Vagina (tissue), 2 donors: ENCODE results near the gene MYO1E. TPM values are rescaled to one million over a fixed set of nuclear protein-coding genes. Genes with fewer than 3 reads are reported as not detected.

Experiments used
- DNase-seq, 2 donors: peaks; one replicate each; pipeline ENCODE4 v3.0.0-alpha.2; 2017; ENCODE audit errors: extremely low spot score in 2 of 2
- H3K27ac ChIP-seq: fragments of 200-600 bp; sonication (generic); one replicate; pipeline ENCODE4 v1.5.1; 2019
- H3K27me3 ChIP-seq: fragments of 200-600 bp; sonication (generic); one replicate; pipeline ENCODE4 v1.5.1; 2019
- H3K36me3 ChIP-seq, 2 donors: fragments of 200-600 bp; sonication (generic); one replicate each; pipeline ENCODE4 v1.5.1; 2017 to 2019
- H3K4me1 ChIP-seq: fragments of 200-600 bp; sonication (generic); one replicate; pipeline ENCODE4 v1.5.1; 2019
- H3K4me3 ChIP-seq, 2 donors: fragments of 200-600 bp; sonication (generic); 1 replicate in 1 of 2; 2 replicates in 1 of 2; pipeline ENCODE4 v1.5.1; 2016 to 2019
- H3K9me3 ChIP-seq: fragments of 200-600 bp; sonication (generic); one replicate; pipeline ENCODE4 v1.5.1; 2019
- POLR2A ChIP-seq, 2 donors: fragments of 450-650 bp; IDR thresholded peaks; one replicate each; pipeline ENCODE4 v1.6.1; 2017; ENCODE audit warnings: antibody characterized with exemption in 2 of 2, mild to moderate bottlenecking in 2 of 2, moderate library complexity in 2 of 2
- POLR2AphosphoS5 ChIP-seq, 2 donors: sonication (generic); formaldehyde crosslinking; IDR thresholded peaks; one replicate each; pipeline ENCODE4 v1.9.0; 2017; ENCODE audit warnings: antibody characterized with exemption in 2 of 2, mild to moderate bottlenecking in 2 of 2, low read depth in 1 of 2; ENCODE audit not compliant: insufficient read depth in 1 of 2
- intact Hi-C: fragments of 100-400 bp; cut with DNase I; formaldehyde crosslinking; loops from one replicate; pipeline ENCODE4 v1.15.1; 2023
- total RNA-seq: library from RNA; depleted of rRNA; stranded (reverse); fragments of >200 nt; gene quantifications from one replicate; pipeline ENCODE4 v1.2.3, GENCODE V29; 2016
- TF ChIP-seq, protein P1 (sequence below), 3 experiments: fragments of 450-650 bp in 2 of 3; fragments of 200-600 bp in 1 of 3; sonication (generic) in 1 of 3; IDR thresholded peaks; one replicate each; pipeline ENCODE4 v1.5.1; 2017 to 2019; ENCODE audit warnings: antibody characterized with exemption in 3 of 3, mild to moderate bottlenecking in 2 of 3, moderate library complexity in 2 of 3

The MYO1E gene
- total RNA-seq, 1 donor from 2014 or later: 16.9 TPM

DNA sequence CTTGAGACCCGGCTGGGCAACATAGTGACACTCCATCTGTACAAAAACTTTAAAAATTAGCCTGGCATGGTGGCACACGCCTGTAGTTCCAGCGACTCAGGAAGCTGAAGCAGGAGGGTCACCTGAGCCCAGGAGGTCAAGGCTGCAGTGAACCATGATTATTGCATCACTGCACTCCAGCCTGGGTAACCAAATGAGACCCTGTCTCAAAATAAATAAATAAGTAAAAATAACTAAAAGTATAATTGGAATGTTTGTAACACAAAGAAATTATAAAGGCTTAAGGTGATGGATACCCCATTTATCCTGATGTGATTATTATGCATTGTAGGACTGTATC, 38.6 kb downstream of the MYO1E start:
- Histone ChIP-seq H3K27ac (no peak overlapping the region), H3K27me3 (no peaks in the 10 kb centered on the region), H3K4me1 (peaks cover 28% of the 10 kb centered on the region), H3K4me3 (no peak overlapping the region), H3K36me3 (no peaks in the 10 kb centered on the region), H3K9me3 (no peaks in the 10 kb centered on the region)
- no peak for DNase-seq
- TF ChIP-seq POLR2AphosphoS5 (IDR thresholded peaks at IDR 0.05; ENCODE audit: insufficient read depth in 1 of 2, low read depth in 1 of 2): no peak
- no peak for TF ChIP-seq POLR2A (IDR thresholded peaks at IDR 0.05)
- TF ChIP-seq, protein P1, sequence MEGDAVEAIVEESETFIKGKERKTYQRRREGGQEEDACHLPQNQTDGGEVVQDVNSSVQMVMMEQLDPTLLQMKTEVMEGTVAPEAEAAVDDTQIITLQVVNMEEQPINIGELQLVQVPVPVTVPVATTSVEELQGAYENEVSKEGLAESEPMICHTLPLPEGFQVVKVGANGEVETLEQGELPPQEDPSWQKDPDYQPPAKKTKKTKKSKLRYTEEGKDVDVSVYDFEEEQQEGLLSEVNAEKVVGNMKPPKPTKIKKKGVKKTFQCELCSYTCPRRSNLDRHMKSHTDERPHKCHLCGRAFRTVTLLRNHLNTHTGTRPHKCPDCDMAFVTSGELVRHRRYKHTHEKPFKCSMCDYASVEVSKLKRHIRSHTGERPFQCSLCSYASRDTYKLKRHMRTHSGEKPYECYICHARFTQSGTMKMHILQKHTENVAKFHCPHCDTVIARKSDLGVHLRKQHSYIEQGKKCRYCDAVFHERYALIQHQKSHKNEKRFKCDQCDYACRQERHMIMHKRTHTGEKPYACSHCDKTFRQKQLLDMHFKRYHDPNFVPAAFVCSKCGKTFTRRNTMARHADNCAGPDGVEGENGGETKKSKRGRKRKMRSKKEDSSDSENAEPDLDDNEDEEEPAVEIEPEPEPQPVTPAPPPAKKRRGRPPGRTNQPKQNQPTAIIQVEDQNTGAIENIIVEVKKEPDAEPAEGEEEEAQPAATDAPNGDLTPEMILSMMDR (IDR thresholded peaks at IDR 0.05): no peak
- intact Hi-C loops: no loop called here

DNA sequence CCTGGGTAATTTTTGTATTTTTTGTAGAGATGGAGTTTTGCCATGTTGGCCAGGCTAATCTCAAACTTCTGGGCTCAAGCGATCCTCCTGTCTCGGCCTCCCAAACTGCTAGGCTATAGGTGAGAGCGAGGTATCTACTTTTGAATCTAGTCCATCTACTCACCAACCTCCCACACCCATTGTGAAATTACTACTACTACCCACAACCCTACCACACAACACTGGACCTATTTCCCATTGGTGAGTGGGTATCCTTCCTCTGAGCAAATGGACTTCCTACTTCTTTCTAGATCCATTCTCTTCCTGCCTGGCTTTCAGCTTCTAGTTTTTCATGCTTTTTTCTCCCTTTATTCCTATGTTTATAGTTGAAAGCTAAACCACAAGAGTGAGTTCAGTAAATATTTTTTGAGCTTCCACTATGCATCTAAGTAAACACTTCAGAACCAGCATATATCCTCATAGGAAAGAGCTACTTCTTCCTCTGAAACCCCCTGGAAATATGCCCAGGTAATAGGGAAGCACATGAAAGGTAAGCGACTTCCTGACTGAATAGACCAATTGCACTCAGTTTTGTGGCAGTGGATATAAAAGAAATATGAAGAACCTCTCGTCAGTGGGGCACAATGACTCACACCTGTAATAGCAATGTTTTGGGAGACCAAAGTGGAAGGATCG, 39.1 kb downstream of the MYO1E start:
- TF ChIP-seq, protein P1 (IDR thresholded peaks at IDR 0.05): no peak
- Histone ChIP-seq H3K27ac (no peak overlapping the region), H3K9me3 (no peaks in the 10 kb centered on the region), H3K4me1 (peaks cover 33% of the 10 kb centered on the region), H3K27me3 (no peaks in the 10 kb centered on the region), H3K4me3 (no peak overlapping the region), H3K36me3 (no peaks in the 10 kb centered on the region)
- DNase-seq: no peak
- intact Hi-C loops: no loop called here

DNA sequence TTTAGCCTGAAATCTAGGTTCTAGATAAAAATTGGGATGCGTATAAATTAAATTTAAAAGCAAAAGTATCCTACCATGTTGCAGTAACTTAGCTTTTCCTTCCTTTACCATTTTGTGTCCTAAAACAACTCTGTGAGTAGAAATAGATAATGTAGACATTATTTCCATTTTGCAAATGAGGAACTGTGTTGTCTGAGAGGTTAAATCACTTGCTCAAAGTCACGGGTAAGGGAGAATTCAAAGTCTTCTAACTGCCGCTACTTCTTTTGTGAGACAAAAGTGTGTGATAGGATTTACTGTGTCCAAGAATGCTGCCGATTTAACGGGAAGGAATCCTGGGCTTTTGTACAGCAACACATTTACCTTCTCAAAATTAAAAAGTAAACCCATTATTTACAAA, 40.7 kb downstream of the MYO1E start:
- intact Hi-C loops: no loop called here
- Histone ChIP-seq H3K36me3 (no peaks in the 10 kb centered on the region), H3K27me3 (no peaks in the 10 kb centered on the region), H3K4me1 (peaks cover 34% of the 10 kb centered on the region), H3K9me3 (no peaks in the 10 kb centered on the region), H3K4me3 (no peak overlapping the region), H3K27ac (no peak overlapping the region)
- TF ChIP-seq POLR2A (IDR thresholded peaks at IDR 0.05): no peak
- TF ChIP-seq POLR2AphosphoS5 (IDR thresholded peaks at IDR 0.05; ENCODE audit: insufficient read depth in 1 of 2, low read depth in 1 of 2): no peak
- TF ChIP-seq, protein P1 (IDR thresholded peaks at IDR 0.05): no peak
- DNase-seq: no peak

DNA sequence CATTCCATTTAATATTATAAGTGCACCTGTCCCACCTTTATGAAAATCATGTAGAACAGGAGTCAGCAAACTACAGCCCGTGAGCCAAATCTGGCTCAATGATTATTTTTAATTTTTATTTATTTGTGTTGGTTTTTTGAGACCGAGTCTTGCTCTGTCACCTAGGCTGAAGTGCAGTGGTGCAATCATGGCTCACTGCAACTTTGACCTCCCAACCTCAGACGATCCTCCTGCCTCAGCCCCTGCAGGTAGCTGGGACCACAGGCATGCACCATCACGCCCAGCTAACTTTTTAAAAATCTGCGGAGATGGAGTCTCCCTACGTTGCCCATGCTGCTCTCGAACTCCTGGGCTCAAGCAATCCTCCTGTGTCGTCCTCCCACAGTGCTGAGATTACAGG, 42.0 kb downstream of the MYO1E start:
- intact Hi-C loops: no loop called here
- Histone ChIP-seq H3K27me3 (no peaks in the 10 kb centered on the region), H3K9me3 (no peaks in the 10 kb centered on the region), H3K27ac (no peak overlapping the region), H3K4me1 (peaks cover 34% of the 10 kb centered on the region), H3K36me3 (no peaks in the 10 kb centered on the region), H3K4me3 (no peak overlapping the region)
- TF ChIP-seq, protein P1 (IDR thresholded peaks at IDR 0.05): no peak
- TF ChIP-seq POLR2A (IDR thresholded peaks at IDR 0.05) (no peak), POLR2AphosphoS5 (IDR thresholded peaks at IDR 0.05; ENCODE audit: insufficient read depth in 1 of 2, low read depth in 1 of 2) (no peak)
- no peak for DNase-seq

DNA sequence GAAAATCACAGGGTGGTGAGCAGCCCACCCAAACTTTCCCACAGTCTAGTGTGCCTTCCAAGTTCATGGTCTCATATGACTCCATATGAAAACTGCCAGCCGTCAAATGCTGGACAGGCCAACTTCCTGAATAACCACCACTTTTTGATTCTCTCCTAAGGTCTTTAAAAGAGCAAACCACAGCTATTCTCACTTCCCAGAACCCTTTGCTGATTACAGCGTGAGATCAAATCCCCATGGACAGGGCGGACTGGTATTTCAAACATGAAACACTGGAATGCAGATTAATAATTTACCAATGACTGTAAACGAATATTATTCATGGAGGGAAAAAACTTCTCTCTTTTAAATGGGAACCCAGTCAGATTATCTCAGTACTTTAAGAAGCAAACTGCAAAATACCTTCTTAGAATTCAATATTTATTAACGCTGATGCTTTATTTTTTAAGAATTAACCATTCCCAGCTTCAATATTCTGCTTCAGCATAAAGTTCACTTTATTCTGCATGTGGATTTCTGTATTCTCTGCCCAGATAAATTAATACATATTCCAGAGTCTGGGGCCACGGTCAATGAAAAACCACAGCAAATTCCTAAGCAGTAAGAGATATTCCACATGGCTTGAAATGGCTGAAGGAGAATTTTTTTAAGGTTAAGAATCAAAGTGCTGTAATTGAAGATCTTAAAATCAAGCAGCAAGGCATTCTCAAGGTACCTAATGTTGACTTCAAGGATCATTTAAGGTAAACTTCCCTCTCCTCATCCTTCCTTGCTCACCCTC, 42.9 kb downstream of the MYO1E start:
- Histone ChIP-seq H3K27me3 (no peaks in the 10 kb centered on the region), H3K4me1 (peaks cover 34% of the 10 kb centered on the region), H3K9me3 (no peaks in the 10 kb centered on the region), H3K4me3 (no peak overlapping the region), H3K27ac (no peak overlapping the region), H3K36me3 (no peaks in the 10 kb centered on the region)
- intact Hi-C loops: no loop called here
- TF ChIP-seq POLR2A (IDR thresholded peaks at IDR 0.05): no peak
- TF ChIP-seq POLR2AphosphoS5 (IDR thresholded peaks at IDR 0.05; ENCODE audit: insufficient read depth in 1 of 2, low read depth in 1 of 2): no peak
- TF ChIP-seq, protein P1 (IDR thresholded peaks at IDR 0.05): no peak
- DNase-seq: no peak
